ENCODE data around the gene AFDN.
A peak's percentile ranks its signal among the peaks of the same experiment; 100 is the strongest.

Gene AFDN

GRCh38 chr6:167928111-167928510 is 101.4 kb downstream of the AFDN start:
- Histone ChIP-seq H3K4me3 (ENCODE audit: low read depth in 1 of 2, low read length in 2 of 2) (no peak overlapping the region), H3K9ac (ENCODE audit: low read depth in 1 of 2, low read length in 2 of 2) (no peak overlapping the region)

GRCh38 chr6:167930295-167930694 is 103.6 kb downstream of the AFDN start:
- Histone ChIP-seq H3K9ac (ENCODE audit: low read depth in 1 of 2, low read length in 2 of 2) (no peak overlapping the region), H3K27ac (ENCODE audit: low read depth, low read length) (no peak overlapping the region), H3K27me3 (ENCODE audit: control insufficient read depth in 1 of 2, insufficient read depth in 2 of 2, low read length in 2 of 2) (no peaks in the 10 kb centered on the region), H3K4me1 (ENCODE audit: control insufficient read depth in 1 of 2, insufficient read depth in 2 of 2, low read length in 2 of 2) (peaks cover 8 to 17% of the 10 kb centered on the region in 2 donors), H3K36me3 (ENCODE audit: control insufficient read depth in 1 of 2, insufficient read depth in 2 of 2, low read length in 2 of 2) (peaks cover 18 to 46% of the 10 kb centered on the region in 2 donors), H3K4me3 (ENCODE audit: low read depth in 1 of 2, low read length in 2 of 2) (no peak overlapping the region), H3K9me3 (ENCODE audit: control insufficient read depth in 1 of 2, low read length in 2 of 2) (no peaks in the 10 kb centered on the region)

More at GRCh38 chr6:167928111-167928510, 101.4 kb downstream of the AFDN start:
- peaks cover 6 to 15% of the 10 kb centered on the region in 2 donors for H3K4me1 ChIP-seq (ENCODE audit: control insufficient read depth in 1 of 2, insufficient read depth in 2 of 2, low read length in 2 of 2)
- H3K27me3 ChIP-seq (ENCODE audit: control insufficient read depth in 1 of 2, insufficient read depth in 2 of 2, low read length in 2 of 2), result no peaks in the 10 kb centered on the region
- no peak overlapping the region for H3K27ac ChIP-seq (ENCODE audit: low read depth, low read length)
- H3K9me3 ChIP-seq (ENCODE audit: control insufficient read depth in 1 of 2, low read length in 2 of 2), result no peaks in the 10 kb centered on the region
- peaks cover 24 to 54% of the 10 kb centered on the region in 2 donors for H3K36me3 ChIP-seq (ENCODE audit: control insufficient read depth in 1 of 2, insufficient read depth in 2 of 2, low read length in 2 of 2)

- peaks cover 8 to 17% of the 10 kb centered on the region in 2 donors for H3K4me1 ChIP-seq (ENCODE audit: control insufficient read depth in 1 of 2, insufficient read depth in 2 of 2, low read length in 2 of 2)
- H3K27ac ChIP-seq (ENCODE audit: low read depth, low read length), result peak overlapping the region; percentile 32
- H3K9me3 ChIP-seq (ENCODE audit: control insufficient read depth in 1 of 2, low read length in 2 of 2), result no peaks in the 10 kb centered on the region
- no peaks in the 10 kb centered on the region for H3K27me3 ChIP-seq (ENCODE audit: control insufficient read depth in 1 of 2, insufficient read depth in 2 of 2, low read length in 2 of 2)
- peak overlapping the region in 1 of 2 donors; percentile 11 for H3K9ac ChIP-seq (ENCODE audit: low read depth in 1 of 2, low read length in 2 of 2)
- H3K36me3 ChIP-seq (ENCODE audit: control insufficient read depth in 1 of 2, insufficient read depth in 2 of 2, low read length in 2 of 2), result peaks cover 14 to 43% of the 10 kb centered on the region in 2 donors
- peak overlapping the region; percentile 7 to 37 for H3K4me3 ChIP-seq (ENCODE audit: low read depth in 1 of 2, low read length in 2 of 2)
Observed at GRCh38 chr6:167932468-167933276, 106.0 kb downstream of the AFDN start.

GRCh38 chr6:167933290-167933689 is 106.6 kb downstream of the AFDN start:
- Histone ChIP-seq H3K27me3 (ENCODE audit: control insufficient read depth in 1 of 2, insufficient read depth in 2 of 2, low read length in 2 of 2) (no peaks in the 10 kb centered on the region), H3K4me1 (ENCODE audit: control insufficient read depth in 1 of 2, insufficient read depth in 2 of 2, low read length in 2 of 2) (peaks cover 8 to 17% of the 10 kb centered on the region in 2 donors), H3K27ac (ENCODE audit: low read depth, low read length) (peak overlapping the region; percentile 14), H3K9me3 (ENCODE audit: control insufficient read depth in 1 of 2, low read length in 2 of 2) (no peaks in the 10 kb centered on the region), H3K36me3 (ENCODE audit: control insufficient read depth in 1 of 2, insufficient read depth in 2 of 2, low read length in 2 of 2) (peaks cover 9 to 42% of the 10 kb centered on the region in 2 donors), H3K9ac (ENCODE audit: low read depth in 1 of 2, low read length in 2 of 2) (no peak overlapping the region), H3K4me3 (ENCODE audit: low read depth in 1 of 2, low read length in 2 of 2) (no peak overlapping the region)

GRCh38 chr6:167933847-167934246 is 107.1 kb downstream of the AFDN start:
- Histone ChIP-seq H3K4me1 (ENCODE audit: control insufficient read depth in 1 of 2, insufficient read depth in 2 of 2, low read length in 2 of 2) (peaks cover 8 to 17% of the 10 kb centered on the region in 2 donors), H3K36me3 (ENCODE audit: control insufficient read depth in 1 of 2, insufficient read depth in 2 of 2, low read length in 2 of 2) (peaks cover 6 to 36% of the 10 kb centered on the region in 2 donors), H3K4me3 (ENCODE audit: low read depth in 1 of 2, low read length in 2 of 2) (no peak overlapping the region), H3K27ac (ENCODE audit: low read depth, low read length) (peak overlapping the region; percentile 14), H3K27me3 (ENCODE audit: control insufficient read depth in 1 of 2, insufficient read depth in 2 of 2, low read length in 2 of 2) (no peaks in the 10 kb centered on the region), H3K9me3 (ENCODE audit: control insufficient read depth in 1 of 2, low read length in 2 of 2) (no peaks in the 10 kb centered on the region), H3K9ac (ENCODE audit: low read depth in 1 of 2, low read length in 2 of 2) (no peak overlapping the region)

GRCh38 chr6:167934426-167934864 is 107.7 kb downstream of the AFDN start:
- H3K4me1 ChIP-seq (ENCODE audit: control insufficient read depth in 1 of 2, insufficient read depth in 2 of 2, low read length in 2 of 2), result peaks cover 8 to 17% of the 10 kb centered on the region in 2 donors
- H3K9me3 ChIP-seq (ENCODE audit: control insufficient read depth in 1 of 2, low read length in 2 of 2), result no peaks in the 10 kb centered on the region
- no peak overlapping the region for H3K9ac ChIP-seq (ENCODE audit: low read depth in 1 of 2, low read length in 2 of 2)
- peaks cover 6 to 37% of the 10 kb centered on the region in 2 donors for H3K36me3 ChIP-seq (ENCODE audit: control insufficient read depth in 1 of 2, insufficient read depth in 2 of 2, low read length in 2 of 2)
- H3K27ac ChIP-seq (ENCODE audit: low read depth, low read length), result no peak overlapping the region
- H3K27me3 ChIP-seq (ENCODE audit: control insufficient read depth in 1 of 2, insufficient read depth in 2 of 2, low read length in 2 of 2), result no peaks in the 10 kb centered on the region
- H3K4me3 ChIP-seq (ENCODE audit: low read depth in 1 of 2, low read length in 2 of 2), result no peak overlapping the region

GRCh38 chr6:167936051-167936450 is 109.3 kb downstream of the AFDN start:
- H3K4me1 ChIP-seq (ENCODE audit: control insufficient read depth in 1 of 2, insufficient read depth in 2 of 2, low read length in 2 of 2), result peaks cover 8 to 17% of the 10 kb centered on the region in 2 donors
- H3K4me3 ChIP-seq (ENCODE audit: low read depth in 1 of 2, low read length in 2 of 2), result no peak overlapping the region
- no peak overlapping the region for H3K27ac ChIP-seq (ENCODE audit: low read depth, low read length)
- peaks cover 4 to 26% of the 10 kb centered on the region in 2 donors for H3K36me3 ChIP-seq (ENCODE audit: control insufficient read depth in 1 of 2, insufficient read depth in 2 of 2, low read length in 2 of 2)
- no peaks in the 10 kb centered on the region for H3K27me3 ChIP-seq (ENCODE audit: control insufficient read depth in 1 of 2, insufficient read depth in 2 of 2, low read length in 2 of 2)
- no peaks in the 10 kb centered on the region for H3K9me3 ChIP-seq (ENCODE audit: control insufficient read depth in 1 of 2, low read length in 2 of 2)
- H3K9ac ChIP-seq (ENCODE audit: low read depth in 1 of 2, low read length in 2 of 2), result no peak overlapping the region

- Histone ChIP-seq H3K9me3 (ENCODE audit: control insufficient read depth in 1 of 2, low read length in 2 of 2) (no peaks in the 10 kb centered on the region), H3K4me3 (ENCODE audit: low read depth in 1 of 2, low read length in 2 of 2) (no peak overlapping the region), H3K4me1 (ENCODE audit: control insufficient read depth in 1 of 2, insufficient read depth in 2 of 2, low read length in 2 of 2) (peaks cover 8% of the 10 kb centered on the region in 2 donors), H3K27ac (ENCODE audit: low read depth, low read length) (no peak overlapping the region), H3K9ac (ENCODE audit: low read depth in 1 of 2, low read length in 2 of 2) (no peak overlapping the region), H3K27me3 (ENCODE audit: control insufficient read depth in 1 of 2, insufficient read depth in 2 of 2, low read length in 2 of 2) (no peaks in the 10 kb centered on the region), H3K36me3 (ENCODE audit: control insufficient read depth in 1 of 2, insufficient read depth in 2 of 2, low read length in 2 of 2) (peaks cover 4 to 25% of the 10 kb centered on the region in 2 donors)
Observed at GRCh38 chr6:167937301-167937700, 110.6 kb downstream of the AFDN start.

- H3K27ac ChIP-seq (ENCODE audit: low read depth, low read length), result no peak overlapping the region
Observed at GRCh38 chr6:167937948-167938911, 111.5 kb downstream of the AFDN start.

More at GRCh38 chr6:167937948-167938911, 111.5 kb downstream of the AFDN start:
- Histone ChIP-seq H3K4me1 (ENCODE audit: control insufficient read depth in 1 of 2, insufficient read depth in 2 of 2, low read length in 2 of 2) (peaks cover under 1 to 2% of the 10 kb centered on the region in 2 donors), H3K9me3 (ENCODE audit: control insufficient read depth in 1 of 2, low read length in 2 of 2) (no peaks in the 10 kb centered on the region), H3K9ac (ENCODE audit: low read depth in 1 of 2, low read length in 2 of 2) (no peak overlapping the region), H3K27me3 (ENCODE audit: control insufficient read depth in 1 of 2, insufficient read depth in 2 of 2, low read length in 2 of 2) (no peaks in the 10 kb centered on the region), H3K36me3 (ENCODE audit: control insufficient read depth in 1 of 2, insufficient read depth in 2 of 2, low read length in 2 of 2) (peaks cover 7 to 31% of the 10 kb centered on the region in 2 donors), H3K4me3 (ENCODE audit: low read depth in 1 of 2, low read length in 2 of 2) (no peak overlapping the region)
